D721Med (cell line): ENCODE measurements around the gene CRYBA1.

ENCODE experiments used
- DNase-seq: peaks from one replicate; pipeline ENCODE4 v3.0.0; 2011; ENCODE audit warnings: low spot score; ENCODE audit not compliant: insufficient read length
- FAIRE-seq: peaks from 2 replicates; lab custom pipeline; 2011; peaks lifted over from hg19 to GRCh38; lab: Jason Lieb, UNC
- TF ChIP-seq, protein P1 (sequence below): IDR thresholded peaks from 2 replicates; pipeline ENCODE4 v1.5.1; 2012; ENCODE audit warnings: mild to moderate bottlenecking, control low read depth; ENCODE audit not compliant: insufficient read depth; ENCODE audit errors: missing control alignments

CRYBA1 gene

DNA sequence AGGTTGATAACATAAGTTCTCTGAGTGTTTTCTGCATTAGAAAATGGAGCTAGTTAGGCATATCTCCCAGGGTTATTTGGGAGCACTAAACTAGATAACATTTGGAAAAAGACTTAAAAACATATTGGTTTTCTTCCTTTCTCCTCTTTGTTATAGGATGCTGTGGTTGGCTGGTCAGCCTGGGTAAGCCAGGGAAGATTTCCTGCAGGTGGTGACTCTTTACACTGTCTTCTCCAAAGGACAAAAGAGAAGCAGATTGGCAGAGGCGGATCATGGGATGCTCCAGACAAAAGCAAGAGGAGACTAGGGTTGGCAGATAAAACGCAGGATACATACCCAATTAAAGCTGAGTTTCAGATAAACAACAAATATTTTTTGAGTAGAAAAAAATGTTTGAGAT is 6.2 kb upstream of the CRYBA1 start:
- DNase-seq (no peak), FAIRE-seq (no peak)
- TF ChIP-seq, protein P1, sequence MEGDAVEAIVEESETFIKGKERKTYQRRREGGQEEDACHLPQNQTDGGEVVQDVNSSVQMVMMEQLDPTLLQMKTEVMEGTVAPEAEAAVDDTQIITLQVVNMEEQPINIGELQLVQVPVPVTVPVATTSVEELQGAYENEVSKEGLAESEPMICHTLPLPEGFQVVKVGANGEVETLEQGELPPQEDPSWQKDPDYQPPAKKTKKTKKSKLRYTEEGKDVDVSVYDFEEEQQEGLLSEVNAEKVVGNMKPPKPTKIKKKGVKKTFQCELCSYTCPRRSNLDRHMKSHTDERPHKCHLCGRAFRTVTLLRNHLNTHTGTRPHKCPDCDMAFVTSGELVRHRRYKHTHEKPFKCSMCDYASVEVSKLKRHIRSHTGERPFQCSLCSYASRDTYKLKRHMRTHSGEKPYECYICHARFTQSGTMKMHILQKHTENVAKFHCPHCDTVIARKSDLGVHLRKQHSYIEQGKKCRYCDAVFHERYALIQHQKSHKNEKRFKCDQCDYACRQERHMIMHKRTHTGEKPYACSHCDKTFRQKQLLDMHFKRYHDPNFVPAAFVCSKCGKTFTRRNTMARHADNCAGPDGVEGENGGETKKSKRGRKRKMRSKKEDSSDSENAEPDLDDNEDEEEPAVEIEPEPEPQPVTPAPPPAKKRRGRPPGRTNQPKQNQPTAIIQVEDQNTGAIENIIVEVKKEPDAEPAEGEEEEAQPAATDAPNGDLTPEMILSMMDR, result no peak

DNA sequence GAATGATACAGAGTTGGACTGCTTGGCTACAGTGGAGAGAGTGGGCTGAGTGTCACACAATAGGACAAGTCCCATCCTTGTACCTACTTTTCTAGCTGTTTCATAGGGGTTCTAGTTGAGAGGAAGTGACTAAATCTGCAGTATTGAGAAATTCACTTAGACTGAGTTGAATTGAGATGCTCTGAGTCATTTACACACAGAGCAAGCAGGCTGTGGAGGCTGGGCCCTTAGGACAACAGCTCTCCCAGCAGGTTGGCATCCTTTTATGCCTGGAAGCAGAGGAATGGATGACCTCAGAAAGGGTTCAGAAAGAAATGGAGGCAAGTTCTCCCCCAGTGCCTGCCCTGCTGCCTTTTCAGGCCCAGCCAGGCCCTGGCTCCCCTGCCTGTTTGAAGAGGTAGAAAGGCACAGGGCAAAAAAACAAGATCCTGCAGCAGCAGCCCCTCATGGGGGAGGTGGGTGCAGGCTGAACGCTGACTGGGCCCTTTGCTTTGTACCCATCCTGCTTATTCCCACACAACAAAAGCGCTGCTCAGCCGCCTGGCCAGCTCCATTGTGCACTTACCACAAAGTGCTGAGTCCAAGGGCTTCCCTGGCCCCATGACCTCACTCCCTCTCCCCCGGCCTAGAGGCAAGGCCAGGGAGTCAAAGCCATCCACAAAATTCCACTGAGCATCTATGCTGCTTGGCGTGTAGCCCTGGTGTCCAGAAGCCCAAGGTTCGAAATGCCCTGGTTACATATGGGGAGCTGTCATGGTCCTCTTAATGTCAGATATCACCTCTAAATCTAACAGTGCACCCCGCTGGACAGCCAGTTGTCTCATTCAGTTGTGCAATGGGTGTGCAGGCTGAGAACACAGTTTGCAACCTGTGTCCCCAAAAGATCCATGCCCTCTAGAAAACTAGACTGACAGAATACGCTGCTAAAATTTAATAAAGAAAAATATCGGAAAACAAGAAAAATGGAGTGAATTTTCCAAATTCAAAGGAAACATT is 5.4 kb upstream of the CRYBA1 start:
- FAIRE-seq (no peak), DNase-seq (no peak)
- TF ChIP-seq, protein P1, result peak; percentile 31

DNA sequence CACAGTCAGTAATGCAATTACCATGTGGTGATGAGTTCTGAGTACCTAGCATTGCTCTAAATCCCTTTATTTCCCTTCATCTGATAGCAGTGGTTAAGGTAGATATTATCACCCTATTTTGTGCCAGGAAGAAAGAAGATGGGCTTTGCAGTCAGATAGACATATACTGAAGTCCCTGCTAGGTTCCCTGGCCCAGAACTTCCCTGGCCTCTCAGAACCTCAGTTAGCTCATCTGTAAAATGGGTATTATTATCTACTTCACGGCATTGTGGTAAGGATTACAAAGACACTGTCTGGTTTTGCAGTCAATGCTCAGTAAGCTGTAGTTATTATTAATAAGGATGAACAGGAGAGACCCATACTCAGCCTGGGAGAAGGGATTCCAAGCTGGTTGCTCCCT is 4.6 kb upstream of the CRYBA1 start:
- FAIRE-seq (no peak), DNase-seq (no peak)

DNA sequence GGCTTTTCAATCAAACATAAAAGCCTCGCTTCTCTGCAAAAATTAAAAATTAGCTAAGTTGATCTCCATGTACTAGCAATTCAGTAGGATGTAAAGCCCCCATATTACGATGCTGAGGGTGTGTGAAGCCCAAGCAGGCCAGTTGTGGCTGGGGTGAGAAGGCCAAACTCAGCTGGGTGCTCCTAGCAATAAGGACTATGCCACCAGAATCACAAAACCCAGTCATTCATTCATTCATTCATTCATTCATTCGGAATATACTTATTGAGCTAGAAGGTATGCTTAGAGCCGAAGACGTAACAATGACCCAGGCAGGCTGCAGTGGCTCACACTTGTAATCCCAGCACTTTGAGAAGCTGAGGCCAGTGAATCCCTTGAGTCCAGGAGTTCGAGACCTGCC is 3.9 kb upstream of the CRYBA1 start:
- TF ChIP-seq, protein P1, result no peak
- FAIRE-seq (no peak), DNase-seq (no peak)

More for the DNA sequence above, 4.6 kb upstream of the CRYBA1 start:
- TF ChIP-seq, protein P1, result no peak

GRCh38 chr17:29243792-29244191 is 2.9 kb upstream of the CRYBA1 start:
- DNase-seq, result no peak
- TF ChIP-seq, protein P1, result peak; percentile 46
- no peak for FAIRE-seq

DNA sequence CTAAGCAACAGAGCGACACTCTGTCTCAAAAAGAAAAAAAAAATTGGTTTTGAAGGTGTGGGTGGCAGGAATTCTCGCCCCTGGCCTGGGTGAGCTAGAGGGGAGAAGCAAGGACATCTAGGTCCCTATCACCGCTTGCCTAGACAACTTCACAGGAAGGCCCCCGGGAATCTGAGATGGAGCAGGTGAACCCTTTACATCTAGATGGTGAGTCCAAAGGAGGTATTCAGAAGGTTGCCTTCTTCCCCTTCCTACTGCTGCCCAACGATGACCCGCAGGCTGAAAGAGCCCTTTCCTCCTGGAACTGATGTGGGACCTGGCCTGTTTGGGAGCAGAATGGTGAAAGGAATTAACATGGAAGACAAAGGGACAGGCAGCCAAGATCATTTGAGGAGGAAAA is 1.3 kb upstream of the CRYBA1 start:
- no peak for DNase-seq
- FAIRE-seq, result no peak
- TF ChIP-seq, protein P1, result no peak

DNA sequence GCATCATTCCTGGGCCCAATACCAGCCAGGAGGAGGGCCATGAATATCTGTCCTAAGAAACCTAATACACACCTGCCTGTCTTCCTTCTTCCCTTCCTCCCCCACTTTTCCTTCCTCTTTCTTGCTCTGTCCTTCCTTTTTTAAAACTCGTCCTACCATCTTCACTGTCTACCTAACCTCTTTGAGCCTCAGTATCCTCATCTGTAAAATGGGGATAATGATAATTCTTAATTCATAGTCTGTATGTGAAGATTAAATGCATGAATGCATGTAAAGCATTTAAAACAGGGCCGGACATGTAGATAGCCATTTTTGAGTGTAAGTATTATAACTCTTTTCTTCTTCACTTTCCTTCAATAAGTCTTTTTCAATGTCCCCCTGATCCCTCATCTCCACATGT is 560 bp downstream of the CRYBA1 start:
- TF ChIP-seq, protein P1, result no peak
- FAIRE-seq, result no peak
- no peak for DNase-seq
